GM12872 (cell line): ENCODE measurements around the gene STAT1.

ENCODE experiments used
- CTCF ChIP-seq: IDR thresholded peaks from 3 replicates; pipeline ENCODE4 v1.5.1; 2011; ENCODE audit warnings: low read depth, mild to moderate bottlenecking, low read length, moderate library complexity; ENCODE audit not compliant: insufficient read depth

STAT1 gene

GRCh38 chr2:190964170-190964795 is 49.7 kb downstream of the STAT1 start:
- no peak for TF ChIP-seq CTCF

- TF ChIP-seq CTCF, result no peak
These were observed 50.9 kb downstream of the STAT1 start for GRCh38 chr2:190963088-190963487.

- no peak for TF ChIP-seq CTCF
These were observed 52.0 kb downstream of the STAT1 start for GRCh38 chr2:190961918-190962487.

- TF ChIP-seq CTCF, result no peak
These were observed 53.8 kb downstream of the STAT1 start for GRCh38 chr2:190959911-190960788.

- TF ChIP-seq CTCF, result no peak
These were observed 60.7 kb downstream of the STAT1 start for GRCh38 chr2:190953257-190953656.

GRCh38 chr2:190950566-190950991 is 63.4 kb downstream of the STAT1 start:
- no peak for TF ChIP-seq CTCF

- no peak for TF ChIP-seq CTCF
These were observed 65.3 kb downstream of the STAT1 start for GRCh38 chr2:190948671-190949070.
